CD14-positive monocyte (primary cell): ENCODE results near the gene TBC1D5. TPM values are rescaled to one million over a fixed set of nuclear protein-coding genes. Genes with fewer than 3 reads are reported as not detected.

Experiments used
- DNase-seq, 3 donors: peaks; one replicate each; pipeline ENCODE4 v3.0.0-alpha.2; 2011 to 2022
- H2AFZ ChIP-seq: 2 replicates; pipeline ENCODE4 v1.6.0; 2012; ENCODE audit warnings: mild to moderate bottlenecking, low read depth, low read length, inconsistent platforms; ENCODE audit not compliant: insufficient read depth, poor library complexity, severe bottlenecking
- H3K27ac ChIP-seq, 2 donors: 1 replicate in 1 of 2; 2 replicates in 1 of 2; pipeline ENCODE4 v1.5.1; 2012 to 2013; ENCODE audit warnings: low read length in 2 of 2, control low read depth in 1 of 2, inconsistent platforms in 1 of 2, low read depth in 1 of 2, mild to moderate bottlenecking in 1 of 2
- H3K27me3 ChIP-seq, 2 donors: one replicate each; pipeline versions ENCODE4 v1.6.0 to v1.6.1; 2011 to 2013; ENCODE audit warnings: low read length in 2 of 2; ENCODE audit not compliant: control insufficient read depth in 2 of 2, insufficient read depth in 2 of 2
- H3K36me3 ChIP-seq, 2 donors: replicated peaks in 1 of 2; 1 replicate in 1 of 2; 2 replicates in 1 of 2; pipeline versions ENCODE4 v1.5.1 to v1.6.1; 2012 to 2013; ENCODE audit warnings: low read length in 2 of 2, control low read depth in 1 of 2, inconsistent platforms in 1 of 2, mild to moderate bottlenecking in 1 of 2; ENCODE audit not compliant: insufficient read depth in 2 of 2, control insufficient read depth in 1 of 2
- H3K4me1 ChIP-seq, 2 donors: 1 replicate in 1 of 2; 2 replicates in 1 of 2; pipeline versions ENCODE4 v1.5.1 to v1.6.1; 2012 to 2013; ENCODE audit warnings: low read length in 2 of 2, control low read depth in 1 of 2, inconsistent platforms in 1 of 2, mild to moderate bottlenecking in 1 of 2, moderate library complexity in 1 of 2; ENCODE audit not compliant: insufficient read depth in 2 of 2, control insufficient read depth in 1 of 2
- H3K4me2 ChIP-seq: replicated peaks from 2 replicates; pipeline ENCODE3; 2012; ENCODE audit warnings: low read length, moderate library complexity, mild to moderate bottlenecking; ENCODE audit not compliant: poor library complexity, severe bottlenecking; ENCODE audit errors: extremely low read depth
- H3K4me3 ChIP-seq, 3 experiments: fragments of 200-600 bp in 1 of 3; sonication (generic) in 1 of 3; replicated peaks in 1 of 3; 1 replicate in 2 of 3; 2 replicates in 1 of 3; pipeline ENCODE4 v1.5.1; 2011 to 2013; ENCODE audit warnings: low read length in 3 of 3, mild to moderate bottlenecking in 3 of 3, control low read depth in 2 of 3, low read depth in 2 of 3, inconsistent platforms in 1 of 3, moderate library complexity in 1 of 3
- H3K79me2 ChIP-seq: 2 replicates; pipeline ENCODE4 v1.6.0; 2012; ENCODE audit warnings: mild to moderate bottlenecking, control low read depth, inconsistent platforms, low read length, moderate library complexity; ENCODE audit not compliant: insufficient read depth
- H3K9ac ChIP-seq: 2 replicates; pipeline ENCODE4 v1.6.0; 2017; ENCODE audit warnings: low read length, mild to moderate bottlenecking; ENCODE audit not compliant: insufficient read depth, poor library complexity, severe bottlenecking
- H3K9me3 ChIP-seq, 2 donors: replicated peaks in 1 of 2; 1 replicate in 1 of 2; 2 replicates in 1 of 2; pipeline versions ENCODE4 v1.5.1 to v1.6.1; 2012 to 2013; ENCODE audit warnings: low read length in 2 of 2, control low read depth in 1 of 2; ENCODE audit not compliant: control insufficient read depth in 1 of 2, insufficient read depth in 1 of 2
- H4K20me1 ChIP-seq: 2 replicates; pipeline ENCODE4 v1.6.0; 2012; ENCODE audit warnings: mild to moderate bottlenecking, low read length, control low read depth, moderate library complexity; ENCODE audit not compliant: insufficient read depth
- H3K27ac Mint-ChIP-seq, 7 donors: one replicate each; pipeline ENCODE4 v1.8.0; 2020; ENCODE audit warnings: mild to moderate bottlenecking in 7 of 7, mixed read lengths in 7 of 7, moderate library complexity in 6 of 7, inconsistent platforms in 2 of 7
- H3K27me3 Mint-ChIP-seq, 3 donors: one replicate each; pipeline ENCODE4 v1.8.0; 2021 to 2022; ENCODE audit warnings: low read depth in 3 of 3, mild to moderate bottlenecking in 3 of 3, mixed read lengths in 3 of 3, moderate library complexity in 3 of 3, inconsistent platforms in 1 of 3
- H3K36me3 Mint-ChIP-seq, 2 donors: one replicate each; pipeline ENCODE4 v1.8.0; 2020; ENCODE audit warnings: mixed read lengths in 2 of 2, inconsistent platforms in 1 of 2, mild to moderate bottlenecking in 1 of 2
- H3K4me1 Mint-ChIP-seq: one replicate; pipeline ENCODE4 v1.8.0; 2020; ENCODE audit warnings: mild to moderate bottlenecking, mixed read lengths
- H3K4me3 Mint-ChIP-seq, 2 donors: one replicate each; pipeline ENCODE4 v1.8.0; 2020; ENCODE audit warnings: mild to moderate bottlenecking in 2 of 2, mixed read lengths in 2 of 2, moderate library complexity in 1 of 2
- H3K9me3 Mint-ChIP-seq, 7 donors: one replicate each; pipeline ENCODE4 v1.8.0; 2020 to 2022; ENCODE audit warnings: mixed read lengths in 7 of 7, mild to moderate bottlenecking in 6 of 7, moderate library complexity in 6 of 7, inconsistent platforms in 2 of 7
- WGBS: methylation state at CpG from one replicate; pipeline ENCODE4 v1.1.5; 2013; ENCODE audit warnings: missing lambda C conversion rate; ENCODE audit not compliant: insufficient coverage; 5-methylcytosine and 5-hydroxymethylcytosine counted together
- intact Hi-C, 2 donors: fragments of 100-400 bp; cut with micrococcal nuclease; formaldehyde crosslinking; loops; one replicate each; pipeline versions ENCODE4 v1.15.0 to v1.15.1; 2023
- polyA plus RNA-seq, 3 donors: library from polyadenylated mRNA; depleted of rRNA in 1 of 3; unstranded in 2 of 3; stranded (reverse) in 1 of 3; fragments of 300-500 nt in 2 of 3; fragments of >200 nt in 1 of 3; fragmentation: Illumina TruSeq in 2 of 3; gene quantifications; 1 replicate in 2 of 3; 2 replicates in 1 of 3; pipeline ENCODE4 v1.2.3, GENCODE V29; 2012 to 2021
- TF ChIP-seq, protein P1 (sequence below): fragments of 200-600 bp; IDR thresholded peaks from one replicate; pipeline ENCODE4 v1.8.0; 2022; ENCODE audit warnings: antibody characterized with exemption, mild to moderate bottlenecking

The TBC1D5 gene
- polyA plus RNA-seq, 3 donors: 17.6 to 35.3 (median 21.0) TPM

DNA sequence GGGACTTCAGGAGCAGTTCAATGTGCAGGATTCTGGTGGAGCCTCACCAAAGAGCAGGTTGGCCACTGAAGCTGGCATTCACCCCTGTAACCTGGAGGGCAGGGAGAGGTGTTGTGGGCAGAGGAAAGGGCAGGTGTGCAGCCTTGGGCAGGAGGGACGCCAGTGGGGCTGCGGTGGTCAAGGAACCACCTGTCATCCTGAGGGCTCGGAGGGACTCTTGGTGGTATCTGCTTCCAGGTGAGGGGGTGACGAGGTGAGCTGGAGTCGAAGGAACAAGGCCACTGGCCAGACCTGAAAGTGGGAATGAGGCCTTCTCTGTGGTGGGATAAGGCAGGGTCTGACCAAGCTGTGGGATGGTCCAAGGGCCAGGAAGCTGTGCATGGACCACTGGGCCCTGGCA, 588.2 kb downstream of the TBC1D5 start:
- Histone ChIP-seq H4K20me1 (no peaks in the 10 kb centered on the region), H3K9ac (no peak overlapping the region), H3K4me2 (no peak overlapping the region), H3K4me1 (no peaks in the 10 kb centered on the region), H3K36me3 (peaks cover 51 to 64% of the 10 kb centered on the region in 2 donors), H2AFZ (no peak overlapping the region), H3K79me2 (no peaks in the 10 kb centered on the region), H3K9me3 (peaks cover 18 to 42% of the 10 kb centered on the region in 2 donors), H3K27me3 (no peaks in the 10 kb centered on the region), H3K4me3 (no peak overlapping the region), H3K27ac (no peak overlapping the region)
- Mint-ChIP-seq H3K4me3 (no peak overlapping the region), H3K36me3 (peaks cover 56 to 68% of the 10 kb centered on the region in 2 donors), H3K9me3 (peaks cover 24 to 40% (median 32%) of the 10 kb centered on the region in 7 donors), H3K4me1 (no peaks in the 10 kb centered on the region), H3K27ac (peak overlapping the region in 3 of 7 donors; percentile 14 to 28 (median 18)), H3K27me3 (no peaks in the 10 kb centered on the region)
- DNase-seq: no peak
- TF ChIP-seq, protein P1, sequence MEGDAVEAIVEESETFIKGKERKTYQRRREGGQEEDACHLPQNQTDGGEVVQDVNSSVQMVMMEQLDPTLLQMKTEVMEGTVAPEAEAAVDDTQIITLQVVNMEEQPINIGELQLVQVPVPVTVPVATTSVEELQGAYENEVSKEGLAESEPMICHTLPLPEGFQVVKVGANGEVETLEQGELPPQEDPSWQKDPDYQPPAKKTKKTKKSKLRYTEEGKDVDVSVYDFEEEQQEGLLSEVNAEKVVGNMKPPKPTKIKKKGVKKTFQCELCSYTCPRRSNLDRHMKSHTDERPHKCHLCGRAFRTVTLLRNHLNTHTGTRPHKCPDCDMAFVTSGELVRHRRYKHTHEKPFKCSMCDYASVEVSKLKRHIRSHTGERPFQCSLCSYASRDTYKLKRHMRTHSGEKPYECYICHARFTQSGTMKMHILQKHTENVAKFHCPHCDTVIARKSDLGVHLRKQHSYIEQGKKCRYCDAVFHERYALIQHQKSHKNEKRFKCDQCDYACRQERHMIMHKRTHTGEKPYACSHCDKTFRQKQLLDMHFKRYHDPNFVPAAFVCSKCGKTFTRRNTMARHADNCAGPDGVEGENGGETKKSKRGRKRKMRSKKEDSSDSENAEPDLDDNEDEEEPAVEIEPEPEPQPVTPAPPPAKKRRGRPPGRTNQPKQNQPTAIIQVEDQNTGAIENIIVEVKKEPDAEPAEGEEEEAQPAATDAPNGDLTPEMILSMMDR: no peak
- WGBS: 97% methylated on average over 5 of the region's 5 CpGs
- intact Hi-C loops: no loop called here

DNA sequence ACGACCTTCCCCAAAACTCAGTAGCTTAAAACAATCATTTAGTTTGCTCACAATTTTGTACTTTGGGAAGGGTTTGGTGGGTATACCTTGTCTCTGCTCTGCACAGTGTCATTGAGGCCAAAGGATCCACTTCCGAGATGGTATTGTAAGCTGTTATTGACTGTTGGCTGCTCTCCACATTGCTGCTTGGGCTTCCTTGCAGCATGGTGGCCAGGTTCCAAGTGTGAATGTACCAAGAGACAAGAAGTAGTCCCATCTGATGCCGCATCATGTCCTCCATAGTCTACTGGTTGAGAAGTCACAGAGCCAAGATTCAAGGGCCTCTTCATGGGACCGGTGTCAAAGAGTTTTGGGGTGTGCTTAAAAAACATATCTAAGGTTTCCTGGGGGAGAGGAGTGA, 589.2 kb downstream of the TBC1D5 start:
- Histone ChIP-seq H3K4me2 (no peak overlapping the region), H3K4me1 (no peaks in the 10 kb centered on the region), H3K4me3 (no peak overlapping the region), H3K36me3 (peaks cover 46 to 55% of the 10 kb centered on the region in 2 donors), H3K79me2 (no peaks in the 10 kb centered on the region), H3K27ac (no peak overlapping the region), H3K27me3 (no peaks in the 10 kb centered on the region), H2AFZ (no peak overlapping the region), H3K9me3 (peaks cover 18 to 42% of the 10 kb centered on the region in 2 donors), H4K20me1 (no peaks in the 10 kb centered on the region), H3K9ac (no peak overlapping the region)
- 100% methylated on average over 2 of the region's 4 CpGs for WGBS
- H3K4me3 Mint-ChIP-seq: no peak overlapping the region
- H3K4me1 Mint-ChIP-seq: no peaks in the 10 kb centered on the region
- H3K9me3 Mint-ChIP-seq: peaks cover 24 to 40% (median 32%) of the 10 kb centered on the region in 7 donors
- H3K27me3 Mint-ChIP-seq: no peaks in the 10 kb centered on the region
- peaks cover 48 to 61% of the 10 kb centered on the region in 2 donors for H3K36me3 Mint-ChIP-seq
- intact Hi-C loops: no loop called here
- DNase-seq: no peak
- H3K27ac Mint-ChIP-seq: no peak overlapping the region
- TF ChIP-seq, protein P1: no peak
